HepG2 (cell line): Measurements from ENCODE around the gene APOC1. TPM values are rescaled to one million over a fixed set of nuclear protein-coding genes. Genes with fewer than 3 reads are reported as not detected.

Experiments
- ATAC-seq: fragments of 200-7000 bp; cut with Tn5 transposase; 3 replicates; pipeline ENCODE4 v1.9.1; 2020; ENCODE audit warnings: mild to moderate bottlenecking, moderate library complexity
- BruUV-seq: library from RNA; stranded (reverse); fragments of 400-500 nt; replicated peaks from 2 replicates; lab custom pipeline; 2021; lab: Mats Ljungman, UMichigan
- CTCF ChIA-PET: fragments of 300-600 bp; formaldehyde crosslinking; extraction: SDS; loops from one replicate; lab custom pipeline; 2021; ENCODE audit warnings: low total read pairs, inconsistent platforms, low intra/inter-chr PET ratio; lab: Yijun Ruan, JAX
- POLR2A ChIA-PET: fragments of 350-600 bp; sonication (Branson Sonifier 250); formaldehyde crosslinking; loops from one replicate; lab custom pipeline; 2020; ENCODE audit warnings: antibody characterized with exemption, inconsistent platforms; lab: Yijun Ruan, JAX
- DNase-seq: peaks from one replicate; pipeline ENCODE4 v3.0.0-alpha.2; 2015; ENCODE audit warnings: low spot score
- FAIRE-seq: peaks from 3 replicates; lab custom pipeline; 2011; peaks lifted over from hg19 to GRCh38; lab: Jason Lieb, UNC
- H2AFZ ChIP-seq: one replicate; pipeline ENCODE4 v1.6.1; 2011; ENCODE audit warnings: low read length, inconsistent platforms
- H3K27ac ChIP-seq: fragments of 300-600 bp; 3 replicates; pipeline ENCODE4 v1.8.0; 2011; ENCODE audit warnings: mixed run types, mild to moderate bottlenecking, mixed read lengths, low read length, inconsistent platforms; ENCODE audit not compliant: insufficient read depth; ENCODE audit errors: extremely low read length
- H3K27me3 ChIP-seq, 2 experiments: fragments of 200-600 bp in 1 of 2; 2 replicates in 1 of 2; 3 replicates in 1 of 2; pipeline versions ENCODE4 v1.6.0 to v1.8.0; 2011; ENCODE audit warnings: low read length in 2 of 2, mild to moderate bottlenecking in 2 of 2, moderate library complexity in 2 of 2, inconsistent platforms in 1 of 2; ENCODE audit not compliant: insufficient read depth in 2 of 2, control insufficient read depth in 1 of 2
- H3K36me3 ChIP-seq, 2 experiments: fragments of 200-600 bp in 1 of 2; replicated peaks in 1 of 2; 2 replicates in 1 of 2; 3 replicates in 1 of 2; pipeline versions ENCODE4 v1.5.1 to v1.8.0; 2011; ENCODE audit warnings: low read length in 2 of 2, inconsistent platforms in 1 of 2; ENCODE audit not compliant: insufficient read depth in 2 of 2, control insufficient read depth in 1 of 2
- H3K4me1 ChIP-seq: 2 replicates; pipeline ENCODE4 v1.5.1; 2012; ENCODE audit warnings: low read length, inconsistent platforms; ENCODE audit not compliant: insufficient read depth
- H3K4me2 ChIP-seq: 2 replicates; pipeline ENCODE4 v1.6.0; 2011; ENCODE audit warnings: low read depth, low read length, inconsistent platforms
- H3K4me3 ChIP-seq, 3 experiments: fragments of 200-600 bp in 1 of 3; sonication (generic), shearing (Covaris generic) in 1 of 3; replicated peaks in 1 of 3; 2 replicates each; pipeline ENCODE4 v1.5.1; 2011 to 2016; ENCODE audit warnings: low read length in 3 of 3, inconsistent platforms in 2 of 3, low read depth in 2 of 3, mild to moderate bottlenecking in 2 of 3, control low read depth in 1 of 3, mixed read lengths in 1 of 3; ENCODE audit not compliant: insufficient read depth in 1 of 3
- H3K79me2 ChIP-seq: one replicate; pipeline ENCODE4 v1.6.1; 2011; ENCODE audit warnings: low read length, inconsistent platforms; ENCODE audit not compliant: insufficient read depth
- H3K9ac ChIP-seq: 2 replicates; pipeline ENCODE4 v1.6.0; 2011; ENCODE audit warnings: mild to moderate bottlenecking, low read depth, low read length, inconsistent platforms; ENCODE audit not compliant: insufficient read depth
- H3K9me3 ChIP-seq: 2 replicates; pipeline ENCODE4 v1.5.1; 2012; ENCODE audit warnings: mild to moderate bottlenecking, low read length
- H4K20me1 ChIP-seq: 2 replicates; pipeline ENCODE4 v1.6.0; 2011; ENCODE audit warnings: inconsistent platforms, mild to moderate bottlenecking, low read length, moderate library complexity; ENCODE audit not compliant: insufficient read depth
- FUBP1 ChIP-seq: sonication (generic); formaldehyde crosslinking; IDR thresholded peaks from 2 replicates; pipeline ENCODE4 v1.5.1; 2020; ENCODE audit warnings: missing genetic modification reagents, mild to moderate bottlenecking, borderline replicate concordance
- KDM2A ChIP-seq: sonication (generic); formaldehyde crosslinking; IDR thresholded peaks from 2 replicates; pipeline ENCODE4 v1.4.0; 2020; ENCODE audit warnings: low read depth, missing genetic modification reagents, borderline replicate concordance
- MAFF ChIP-seq: IDR thresholded peaks from 2 replicates; pipeline ENCODE4 v1.6.1; 2011; ENCODE audit warnings: low read depth, low read length, improper control_type of control experiment
- ONECUT2 ChIP-seq: sonication (generic); formaldehyde crosslinking; IDR thresholded peaks from 2 replicates; pipeline ENCODE4 v1.4.0; 2020; ENCODE audit warnings: missing genetic modification reagents
- PAXIP1 ChIP-seq: sonication (generic); formaldehyde crosslinking; conservative IDR thresholded peaks from 2 replicates; pipeline ENCODE4 v1.4.0; 2020; ENCODE audit warnings: mild to moderate bottlenecking, missing genetic modification reagents, moderate library complexity
- POLR2AphosphoS5 ChIP-seq: IDR thresholded peaks from 2 replicates; pipeline ENCODE4 v1.6.1; 2012; ENCODE audit warnings: low read depth, low read length
- RELA ChIP-seq: sonication (generic); formaldehyde crosslinking; IDR thresholded peaks from 2 replicates; pipeline ENCODE4 v1.4.0; 2020; ENCODE audit warnings: missing genetic modification reagents
- SALL1 ChIP-seq: sonication (generic); formaldehyde crosslinking; IDR thresholded peaks from 2 replicates; pipeline ENCODE4 v1.8.0; 2022; ENCODE audit warnings: mild to moderate bottlenecking, missing genetic modification reagents
- ZMYM2 ChIP-seq: sonication (generic); formaldehyde crosslinking; IDR thresholded peaks from 2 replicates; pipeline ENCODE4 v1.8.0; 2022; ENCODE audit warnings: mild to moderate bottlenecking, missing genetic modification reagents
- ZMYM3 ChIP-seq: sonication (generic); formaldehyde crosslinking; IDR thresholded peaks from 2 replicates; pipeline ENCODE4 v1.5.1; 2020; ENCODE audit warnings: mild to moderate bottlenecking, missing genetic modification reagents
- ZNF256 ChIP-seq: sonication (generic); formaldehyde crosslinking; conservative IDR thresholded peaks from 2 replicates; pipeline ENCODE4 v1.4.0; 2020; ENCODE audit warnings: missing genetic modification reagents
- ZNF292 ChIP-seq: sonication (generic); formaldehyde crosslinking; IDR thresholded peaks from 2 replicates; pipeline ENCODE4 v1.8.1; 2022; ENCODE audit warnings: mild to moderate bottlenecking, low read depth, missing genetic modification reagents, borderline replicate concordance
- ZNF3 ChIP-seq: IDR thresholded peaks from 2 replicates; pipeline ENCODE4 v1.7.0; 2017; ENCODE audit warnings: inconsistent platforms
- ZNF317 ChIP-seq: sonication (generic); formaldehyde crosslinking; IDR thresholded peaks from 2 replicates; pipeline ENCODE4 v1.5.0; 2020; ENCODE audit warnings: mild to moderate bottlenecking, missing genetic modification reagents
- ZNF333 ChIP-seq: sonication (generic); formaldehyde crosslinking; IDR thresholded peaks from 2 replicates; pipeline ENCODE4 v1.4.0; 2020; ENCODE audit warnings: mild to moderate bottlenecking, missing genetic modification reagents, borderline replicate concordance
- ZNF383 ChIP-seq: sonication (generic); formaldehyde crosslinking; IDR thresholded peaks from 2 replicates; pipeline ENCODE4 v1.4.0; 2020; ENCODE audit warnings: missing genetic modification reagents, mild to moderate bottlenecking, borderline replicate concordance
- ZNF501 ChIP-seq: sonication (generic); formaldehyde crosslinking; IDR thresholded peaks from 2 replicates; pipeline ENCODE4 v1.5.1; 2020; ENCODE audit warnings: mild to moderate bottlenecking, moderate library complexity, missing genetic modification reagents
- ZNF607 ChIP-seq: sonication (generic); formaldehyde crosslinking; IDR thresholded peaks from 2 replicates; pipeline ENCODE4 v1.5.1; 2020; ENCODE audit warnings: missing genetic modification reagents, mild to moderate bottlenecking, borderline replicate concordance
- ZNF652 ChIP-seq: IDR thresholded peaks from 2 replicates; pipeline ENCODE4 v1.6.1; 2016; ENCODE audit warnings: low read depth, borderline replicate concordance
- ZNF768 ChIP-seq: sonication (generic); formaldehyde crosslinking; IDR thresholded peaks from 2 replicates; pipeline ENCODE4 v1.4.0; 2020; ENCODE audit warnings: missing genetic modification reagents
- ZSCAN12 ChIP-seq: sonication (generic); formaldehyde crosslinking; IDR thresholded peaks from 2 replicates; pipeline ENCODE4 v1.9.0; 2021; ENCODE audit warnings: mild to moderate bottlenecking, missing genetic modification reagents
- WGBS: methylation state at CpG from one replicate; pipeline ENCODE4 v1.1.6; 2017; ENCODE audit warnings: low lambda C conversion rate; 5-methylcytosine and 5-hydroxymethylcytosine counted together
- in situ Hi-C: cut with HindIII; loops from 2 replicates; pipeline ENCODE4 v1.10.0; 2017; ENCODE audit warnings: low pct_unique_long_range_greater_than_20kb; ENCODE audit not compliant: extremely low pct_ligation_motif_present
- intact Hi-C: fragments of 100-400 bp; cut with micrococcal nuclease; formaldehyde crosslinking; loops from one replicate; pipeline ENCODE4 v1.10.0; 2022; ENCODE audit not compliant: unreplicated experiment
- polyA plus RNA-seq, 8 experiments: library from polyadenylated mRNA; depleted of rRNA in 3 of 8; stranded (reverse) in 7 of 8; unstranded in 1 of 8; fragments of >200 nt; fragmentation: Illumina TruSeq in 4 of 8; extraction: Trizol in 4 of 8; gene quantifications; 2 replicates each; pipeline versions ENCODE4 v1.2.1 to v1.2.3, GENCODE V29; 2011 to 2016; ENCODE audit warnings: low read depth in 4 of 8, missing spikeins in 1 of 8, mixed read lengths in 1 of 8; ENCODE audit not compliant: insufficient read depth in 1 of 8
- total RNA-seq, 5 experiments: library from RNA; depleted of rRNA; stranded (reverse); fragments of >200 nt; fragmentation: Illumina TruSeq; extraction: Trizol; gene quantifications; 2 replicates each; pipeline ENCODE4 v1.2.3, GENCODE V29; 2016; ENCODE audit warnings: low read depth in 1 of 5

APOC1 gene
- total and polyA plus RNA-seq, 2 of the 13 experiments (the other 11 are each of a cell fraction or from before 2014, with no cell fraction given): 600 to 1,235 TPM

GRCh38 chr19:44930088-44930487 is 15.7 kb downstream of the APOC1 start (continued):
- TF ChIP-seq PAXIP1 (CRISPR knock-in tag) (peak; percentile 73), MAFF (no peak), ONECUT2 (CRISPR knock-in tag) (peak; percentile 84), SALL1 (peak; percentile 38; the same call in 1 of the 2 replicates), ZNF3 (CRISPR knock-in tag) (no peak), ZNF292 (CRISPR knock-in tag) (no peak)

GRCh38 chr19:44931541-44931940 is 17.1 kb downstream of the APOC1 start:
- H3K4me1 ChIP-seq: peaks cover 77% of the 10 kb centered on the region
- H3K27me3 ChIP-seq: no peaks in the 10 kb centered on the region
- FAIRE-seq: no peak
- 96% methylated on average over 4 of the region's 4 CpGs for WGBS
- H3K79me2 ChIP-seq: peaks cover 4% of the 10 kb centered on the region
- no peak overlapping the region for H3K9ac ChIP-seq
- no peaks in the 10 kb centered on the region for H3K36me3 ChIP-seq
- BruUV-seq: no TSS peak
- no peak for DNase-seq
- ChIA-PET POLR2A (no interaction called here), CTCF (no interaction called here)
- no peaks in the 10 kb centered on the region for H3K9me3 ChIP-seq
- no peak overlapping the region for H3K4me3 ChIP-seq
- intact Hi-C loops: no loop called here
- no peak overlapping the region for H3K27ac ChIP-seq
- 0 out of 2 replicates have a peak, but pooled peaks have one; percentile 45 for TF ChIP-seq ZMYM3 (CRISPR knock-in tag)
- no peak for TF ChIP-seq ZSCAN12 (CRISPR knock-in tag)
- TF ChIP-seq ZNF607 (CRISPR knock-in tag): no peak
- TF ChIP-seq RELA (CRISPR knock-in tag): no peak
- TF ChIP-seq ZNF501 (CRISPR knock-in tag): no peak
- no peak for TF ChIP-seq KDM2A (CRISPR knock-in tag)
- TF ChIP-seq POLR2AphosphoS5: no peak
- no peak for TF ChIP-seq ZNF317 (CRISPR knock-in tag)
- no peak for TF ChIP-seq FUBP1 (CRISPR knock-in tag)
- TF ChIP-seq ZNF652 (CRISPR knock-in tag): no peak
- TF ChIP-seq ZMYM2 (CRISPR knock-in tag): no peak
- no peak for TF ChIP-seq ZNF383 (CRISPR knock-in tag)
- TF ChIP-seq ZNF256: no peak
- TF ChIP-seq ZNF333 (CRISPR knock-in tag): no peak
- peak; percentile 87 for TF ChIP-seq ZNF768 (CRISPR knock-in tag)
- ATAC-seq: no peak
- no peak overlapping the region for H3K4me2 ChIP-seq
- in situ Hi-C loops: no loop called here
- H4K20me1 ChIP-seq: no peaks in the 10 kb centered on the region
- no peak overlapping the region for H2AFZ ChIP-seq
